GM21723 (cell line): ENCODE data around the gene CACNA2D4.

Experiments used
- ATAC-seq: cut with Tn5 transposase; IDR thresholded peaks from one replicate; pipeline ENCODE4 v1.9.1; 2021; ENCODE audit warnings: mild to moderate bottlenecking, moderate library complexity; ENCODE audit not compliant: unreplicated experiment

Gene CACNA2D4

DNA sequence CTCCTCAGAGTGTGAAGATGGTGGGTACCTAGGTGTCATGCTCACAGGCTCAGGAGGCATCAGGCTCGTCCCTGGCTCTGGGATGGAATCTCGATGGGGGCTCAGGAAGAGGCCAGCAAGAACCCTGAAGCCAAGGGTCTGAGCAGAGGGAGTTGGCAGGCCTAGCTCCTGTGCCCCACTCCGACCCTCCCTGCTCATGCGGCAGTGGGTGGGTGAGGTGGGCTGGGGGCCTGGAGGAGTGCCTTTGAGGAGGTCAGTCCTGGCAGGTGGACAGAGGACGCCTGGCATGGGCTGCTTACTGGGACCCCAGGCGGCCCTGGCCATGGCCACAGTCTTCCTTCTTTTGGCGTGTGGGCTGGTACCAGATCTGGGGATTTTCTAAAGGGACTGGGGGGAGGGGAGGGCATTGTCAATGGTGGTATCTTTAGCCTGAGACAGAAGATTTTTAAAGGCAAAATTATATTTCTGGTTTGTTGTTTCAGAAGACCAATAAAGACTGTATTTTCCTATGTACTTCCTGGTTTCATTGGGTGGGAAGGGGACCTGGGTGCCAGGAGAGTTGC, 82.1 kb downstream of the CACNA2D4 start:
- no peak for ATAC-seq

DNA sequence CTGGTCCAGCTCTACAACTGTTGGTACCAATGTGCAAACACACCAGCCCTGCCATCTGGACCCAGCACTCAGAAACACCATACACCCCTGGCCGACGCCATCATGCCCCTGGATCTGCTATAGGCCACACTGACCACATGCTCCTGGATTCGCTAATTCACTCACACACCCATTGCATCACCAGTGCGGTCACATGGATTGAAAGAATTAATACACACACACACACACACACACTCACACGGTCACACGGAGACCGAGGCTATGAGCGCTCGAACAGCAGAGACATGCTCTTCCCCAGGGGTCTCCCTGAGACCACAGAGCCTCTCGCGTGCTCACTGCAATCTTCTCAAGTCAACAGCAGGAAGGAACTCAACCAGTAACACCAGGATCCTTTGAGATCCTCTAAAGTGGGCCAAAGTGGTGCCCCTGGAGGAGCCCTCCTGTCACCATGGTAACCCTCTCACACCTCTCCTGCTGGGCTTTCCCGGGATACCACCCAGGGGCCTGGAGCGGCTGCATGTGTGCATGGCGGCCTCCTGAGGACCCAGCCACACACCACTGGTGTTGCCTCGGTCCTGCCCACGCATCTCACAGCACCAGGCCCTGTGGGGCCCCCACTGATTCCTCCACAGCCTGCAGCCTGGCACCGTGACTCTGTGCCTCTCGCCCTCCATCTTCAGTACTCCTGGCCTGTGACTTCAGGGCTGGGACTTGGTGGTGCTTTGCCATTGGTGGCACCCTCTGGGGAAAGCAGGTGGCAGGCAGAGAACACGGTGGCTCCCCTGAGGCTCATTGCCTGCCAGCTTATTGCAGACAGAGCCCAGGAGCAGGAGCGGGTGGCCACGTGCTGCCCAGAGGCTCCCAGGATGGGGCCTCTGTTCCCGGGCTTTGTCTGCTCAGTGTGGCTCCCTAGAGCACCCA, 83.0 kb downstream of the CACNA2D4 start:
- ATAC-seq = no peak

DNA sequence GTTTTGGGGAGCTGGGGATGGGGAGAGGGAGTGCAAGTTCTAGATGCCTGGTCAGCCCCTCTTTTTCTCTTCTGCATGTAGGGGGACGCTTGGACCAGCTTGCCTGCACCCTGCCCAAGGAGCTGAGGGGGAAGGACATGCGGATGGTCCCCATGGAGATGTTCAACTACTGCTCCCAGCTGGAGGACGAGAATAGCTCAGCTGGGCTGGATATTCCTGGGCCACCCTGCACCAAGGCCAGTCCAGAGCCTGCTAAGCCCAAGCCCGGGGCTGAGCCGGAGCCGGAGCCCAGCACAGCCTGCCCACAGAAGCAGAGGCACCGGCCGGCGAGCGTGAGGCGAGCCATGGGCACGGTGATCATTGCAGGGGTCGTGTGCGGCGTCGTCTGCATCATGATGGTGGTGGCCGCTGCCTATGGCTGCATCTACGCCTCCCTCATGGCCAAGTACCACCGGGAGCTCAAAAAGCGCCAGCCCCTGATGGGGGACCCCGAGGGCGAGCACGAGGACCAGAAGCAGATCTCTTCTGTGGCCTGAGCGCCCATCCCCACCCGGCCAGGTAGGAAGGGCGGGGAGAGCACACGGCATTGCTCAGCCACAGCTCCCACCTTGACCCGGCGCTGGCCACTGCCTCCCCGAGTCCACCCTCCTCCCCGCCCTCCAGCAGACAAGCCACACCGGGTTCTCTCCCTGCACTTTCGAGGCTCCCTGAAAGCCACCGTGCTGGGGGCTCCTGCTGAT, 84.1 kb downstream of the CACNA2D4 start:
- ATAC-seq = no peak

DNA sequence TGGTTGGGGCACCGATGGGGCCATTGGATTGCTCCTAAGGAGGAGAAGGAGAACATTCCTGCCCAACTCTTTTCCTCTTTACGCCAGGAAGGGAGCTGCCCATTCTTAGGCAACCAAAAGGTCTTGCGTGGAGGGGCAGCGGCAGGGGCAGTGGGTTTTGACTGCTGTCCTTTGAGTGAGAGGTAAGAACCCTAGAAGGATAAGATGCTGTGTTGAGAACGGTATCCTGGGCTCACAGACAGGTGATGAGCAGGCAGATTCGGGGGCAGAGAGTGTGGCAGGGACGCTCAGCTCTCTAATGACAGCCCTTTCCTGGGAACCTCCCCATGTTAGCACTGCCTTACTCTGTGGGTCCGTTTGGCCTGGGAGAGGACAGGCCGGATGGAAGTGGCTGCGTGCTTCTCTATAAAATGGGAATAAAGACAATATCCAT, 84.8 kb downstream of the CACNA2D4 start:
- ATAC-seq = no peak

DNA sequence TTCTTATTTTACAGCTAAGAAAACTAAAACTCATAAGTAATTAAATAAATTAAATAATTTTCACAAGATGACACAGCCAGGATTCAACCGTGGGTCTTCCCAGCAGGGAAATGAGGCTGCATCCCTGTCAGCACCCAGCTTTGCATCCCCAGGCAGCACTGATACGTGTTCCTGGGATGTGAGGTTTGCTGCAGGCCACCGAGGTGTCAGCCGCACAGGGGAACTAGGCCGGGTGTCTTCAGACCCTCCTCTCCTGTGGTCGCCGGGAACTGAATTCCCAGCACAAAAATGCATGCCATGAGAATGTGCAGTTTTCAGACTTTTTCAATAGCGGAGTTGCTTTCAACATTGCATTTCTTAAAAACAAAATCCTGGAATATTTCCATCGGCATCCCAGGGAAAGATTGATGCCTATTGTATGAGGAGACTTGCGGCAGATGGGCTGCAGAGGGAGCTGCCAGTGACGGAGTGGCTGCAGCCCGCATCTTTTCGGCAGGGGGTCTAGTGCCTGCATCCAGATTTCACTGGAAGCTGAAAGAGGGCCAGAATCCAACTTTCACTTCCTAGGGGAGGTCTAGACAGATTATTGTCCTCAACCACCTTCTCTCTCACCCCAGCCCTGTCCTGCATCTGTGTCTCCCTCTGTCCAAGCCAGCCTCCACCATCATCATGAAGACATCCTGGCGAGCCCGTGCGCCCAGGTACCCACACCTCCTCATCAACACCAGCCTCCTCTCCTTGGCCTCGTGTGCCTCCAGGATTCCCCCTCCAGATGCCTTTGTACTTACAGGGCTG, 85.5 kb downstream of the CACNA2D4 start:
- no peak for ATAC-seq

- ATAC-seq = no peak
These were observed 87.2 kb downstream of the CACNA2D4 start for GRCh38 chr12:1830981-1831963.

DNA sequence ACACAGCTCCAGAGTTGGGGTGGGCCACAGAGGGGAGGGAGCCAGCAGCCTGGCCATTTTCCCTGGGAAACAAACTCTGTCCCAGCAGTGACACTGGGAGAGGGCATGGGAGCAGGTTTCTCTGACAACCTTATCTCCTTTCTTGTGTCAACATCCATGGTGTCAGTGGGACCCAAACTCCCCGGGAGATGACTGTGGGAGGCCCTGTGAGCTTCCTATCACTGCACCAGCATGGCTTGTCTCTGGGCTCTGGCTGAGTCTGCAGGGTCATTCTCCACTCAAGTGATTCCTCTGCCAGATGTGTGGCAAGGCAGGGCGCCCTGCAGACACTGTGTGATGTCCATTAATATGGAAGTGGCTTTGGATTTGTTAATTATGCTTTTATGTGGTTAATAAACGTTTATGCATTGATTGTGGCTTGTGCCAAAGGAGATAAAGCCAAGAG, 88.0 kb downstream of the CACNA2D4 start:
- ATAC-seq = no peak

DNA sequence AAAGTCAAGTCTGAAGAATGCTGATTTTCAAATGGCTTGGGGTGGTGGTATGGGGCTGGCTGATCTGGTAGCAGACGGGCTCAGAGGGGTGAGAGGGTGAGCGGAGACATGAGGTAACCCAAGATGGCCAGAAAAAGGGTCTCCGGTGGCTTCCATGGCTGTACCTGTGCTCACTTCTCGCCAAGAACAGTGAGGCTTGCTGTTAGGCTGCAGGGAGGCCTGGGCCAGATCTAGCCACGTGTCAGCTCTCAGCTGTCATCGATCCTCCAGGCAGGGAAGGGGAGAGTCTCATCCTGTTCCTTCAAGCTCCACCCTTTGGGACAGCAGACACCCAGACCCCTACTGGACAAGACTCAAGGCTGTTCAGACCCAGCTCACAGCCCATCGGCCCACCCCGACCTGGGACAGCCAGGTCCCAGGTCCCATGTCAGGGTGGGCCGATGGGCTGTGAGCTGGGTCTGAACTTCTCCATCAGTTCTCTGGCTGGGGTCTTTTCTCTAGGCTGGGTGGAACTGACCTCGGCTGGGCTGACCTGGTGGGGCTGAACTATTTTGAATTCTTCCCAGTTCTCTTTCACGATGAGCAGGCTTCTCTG, 89.0 kb downstream of the CACNA2D4 start:
- no peak for ATAC-seq

DNA sequence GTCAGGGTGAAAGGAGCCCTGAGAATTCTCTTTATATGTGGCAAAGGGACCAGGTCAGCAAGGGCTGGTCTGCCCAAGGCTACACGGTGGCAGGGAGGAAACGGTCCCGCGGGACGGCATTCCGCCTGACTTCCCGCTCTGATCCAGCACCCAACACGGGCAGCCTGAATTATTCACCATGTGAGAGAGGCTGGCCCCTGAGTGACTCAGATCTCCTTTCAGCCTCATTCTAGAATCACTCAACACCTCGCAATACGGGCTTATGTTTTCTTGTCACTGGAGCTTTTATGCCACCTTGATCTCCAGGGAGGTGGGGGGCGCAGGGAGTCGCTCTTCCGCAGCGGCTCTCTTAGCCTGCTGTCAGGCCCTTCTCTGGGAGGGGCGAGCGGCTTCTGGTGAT, 89.6 kb downstream of the CACNA2D4 start:
- ATAC-seq = no peak

DNA sequence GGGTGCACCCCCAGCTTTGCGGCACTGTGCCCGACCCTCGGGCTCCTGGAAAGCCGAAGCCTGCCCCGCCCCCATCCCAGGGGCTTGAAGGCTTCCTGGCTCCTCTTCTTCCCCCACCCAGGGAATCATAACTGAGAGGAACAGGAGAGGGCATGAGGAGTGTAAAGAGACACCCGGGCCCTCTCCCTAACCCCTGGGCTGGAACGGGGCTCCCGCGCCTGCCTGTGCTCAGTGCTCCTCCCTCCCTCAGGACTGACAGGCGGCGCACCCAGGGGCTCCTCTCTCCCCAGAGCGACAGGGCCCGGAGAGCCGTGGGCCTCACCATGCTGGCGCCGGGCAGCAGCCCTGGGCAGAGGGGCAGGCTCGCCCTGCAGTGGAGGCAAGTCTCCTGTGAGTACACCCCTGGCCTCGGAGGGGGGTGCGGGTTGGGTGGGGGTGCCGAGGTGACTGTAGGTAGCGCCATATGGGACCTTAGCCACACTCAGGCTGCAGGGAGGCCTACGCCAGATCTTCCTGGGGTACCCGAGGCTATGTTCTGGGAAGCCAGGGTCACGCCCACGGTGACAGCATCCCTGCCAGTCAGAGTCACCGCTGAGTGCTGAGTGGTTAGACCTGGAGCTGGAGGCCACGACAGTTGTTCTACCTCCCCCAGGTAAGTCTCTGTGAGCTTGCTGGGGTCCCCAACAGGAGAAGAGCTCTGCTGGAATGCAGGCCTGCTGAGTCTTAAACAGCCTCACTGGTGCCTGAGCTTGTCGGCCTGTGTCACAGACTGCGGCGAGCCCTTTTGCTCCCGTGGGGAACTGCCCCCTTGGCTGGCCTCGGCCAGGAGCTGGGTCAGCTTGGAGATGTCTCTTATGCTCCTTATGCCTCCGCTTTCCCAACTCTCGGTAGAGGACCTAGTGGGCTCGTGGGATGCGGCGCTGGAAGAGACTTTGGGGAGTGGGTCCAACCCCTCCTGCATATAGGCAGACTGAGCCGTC, 90.3 kb downstream of the CACNA2D4 start:
- ATAC-seq = no peak

GRCh38 chr12:1826867-1827705, 91.4 kb downstream of the CACNA2D4 start:
- ATAC-seq = no peak

- ATAC-seq = no peak
These were observed 92.1 kb downstream of the CACNA2D4 start for GRCh38 chr12:1826401-1826800.

DNA sequence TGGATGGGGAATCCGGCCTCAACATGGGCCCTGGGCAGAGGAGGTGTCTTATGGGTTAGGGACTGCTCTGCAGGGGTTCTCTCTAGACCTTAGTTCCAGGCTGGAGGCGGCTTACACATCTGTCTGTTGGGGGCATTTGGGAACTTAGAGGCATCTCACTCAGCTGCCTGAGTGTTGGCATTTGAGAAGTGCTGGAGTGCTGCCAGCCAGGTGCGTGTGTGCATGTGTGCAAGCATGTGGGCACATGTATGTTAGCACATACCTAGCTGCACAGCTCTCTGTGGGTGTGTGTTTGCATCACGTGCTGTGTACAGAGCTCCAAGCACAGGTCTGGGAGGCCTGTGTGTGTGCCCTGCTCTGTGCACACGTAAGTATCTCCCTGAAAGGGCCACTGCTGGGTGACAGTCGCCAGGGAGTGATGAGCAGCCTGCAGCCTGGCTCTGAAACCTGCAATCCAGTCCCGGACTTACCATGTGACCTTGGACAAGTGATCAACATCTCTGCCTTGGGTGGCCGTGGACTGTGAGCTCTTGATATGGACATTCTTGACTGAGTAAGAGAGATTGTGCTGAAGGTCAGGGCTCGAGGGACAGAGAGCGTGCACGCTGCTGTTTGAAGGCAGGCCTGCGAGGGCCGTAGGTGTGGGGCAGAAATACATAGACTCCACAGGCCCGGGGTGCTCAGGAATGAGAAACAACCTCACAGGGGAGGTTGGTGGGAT, 92.9 kb downstream of the CACNA2D4 start:
- ATAC-seq = no peak

DNA sequence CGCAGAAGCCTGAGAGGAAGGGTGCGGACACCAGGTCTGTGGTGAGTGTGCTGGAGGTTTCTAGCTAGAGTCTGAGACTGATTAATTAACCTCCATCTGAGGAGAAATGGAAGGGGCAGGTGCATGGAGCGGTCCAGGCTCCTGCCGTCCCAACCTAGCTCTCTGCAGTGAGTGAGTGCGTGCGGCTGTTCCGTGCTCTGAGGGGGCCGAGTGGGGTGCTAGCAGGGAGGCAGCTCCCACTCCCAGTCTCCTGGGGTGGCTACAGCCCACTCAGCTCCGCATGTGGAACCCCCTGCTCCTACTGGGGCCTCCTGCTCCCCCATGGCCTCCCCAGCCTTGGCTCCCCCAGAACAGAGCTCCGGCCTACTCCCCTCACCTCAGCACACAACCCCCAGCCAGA, 95.2 kb downstream of the CACNA2D4 start:
- no peak for ATAC-seq

GRCh38 chr12:1822699-1823098, 95.8 kb downstream of the CACNA2D4 start:
- no peak for ATAC-seq

- ATAC-seq = no peak
These were observed 96.6 kb downstream of the CACNA2D4 start for GRCh38 chr12:1821805-1822204.

DNA sequence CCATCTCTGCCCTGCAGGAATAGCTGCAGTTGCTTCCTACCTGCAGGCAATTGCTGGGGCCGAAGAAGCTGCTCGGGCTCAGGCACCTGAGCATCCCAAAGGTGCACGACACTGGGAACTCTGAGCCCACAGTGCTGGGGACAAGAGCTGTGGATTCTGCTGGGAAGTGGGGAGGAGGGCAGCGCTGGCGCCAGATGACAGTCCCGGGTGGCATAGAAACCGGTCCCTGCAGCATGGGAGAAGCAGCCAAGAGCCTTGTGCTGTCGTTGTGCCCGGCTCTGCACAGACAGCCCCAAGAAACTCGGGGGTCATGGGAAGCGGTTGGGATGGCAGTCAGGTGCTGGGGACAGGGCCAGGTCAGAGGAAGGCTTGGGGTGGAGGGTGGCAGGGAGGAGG, 97.6 kb downstream of the CACNA2D4 start:
- no peak for ATAC-seq
